Fibroblast of the aortic adventitia (primary cell): ENCODE data around the gene MICU1. TPM values are rescaled to one million over a fixed set of nuclear protein-coding genes. Genes with fewer than 3 reads are reported as not detected.
"Not testable (repeated sequence)": the region's sequence is repeated elsewhere in the genome, so short reads cannot be mapped to it uniquely, and the experiment has no call there.

ENCODE experiments used
- DNase-seq: peaks from one replicate; pipeline ENCODE4 v3.0.0-alpha.2; 2010; ENCODE audit warnings: low read depth
- H3K4me3 ChIP-seq: 2 replicates; pipeline ENCODE4 v1.5.1; 2011; ENCODE audit warnings: low read depth, mild to moderate bottlenecking, control low read depth, low read length, moderate library complexity
- total RNA-seq: library from RNA; depleted of rRNA; stranded (reverse); fragments of >200 nt; gene quantifications from 2 replicates; pipeline ENCODE4 v1.2.3, GENCODE V29; 2012; ENCODE audit warnings: low replicate concordance
- TF ChIP-seq, protein P1 (sequence below): IDR thresholded peaks from 2 replicates; pipeline ENCODE4 v1.5.1; 2011; ENCODE audit warnings: mild to moderate bottlenecking, low read length, control low read depth, inconsistent platforms; ENCODE audit not compliant: insufficient read depth

MICU1 gene
- total RNA-seq, 1 donor, result 58.3 TPM

DNA sequence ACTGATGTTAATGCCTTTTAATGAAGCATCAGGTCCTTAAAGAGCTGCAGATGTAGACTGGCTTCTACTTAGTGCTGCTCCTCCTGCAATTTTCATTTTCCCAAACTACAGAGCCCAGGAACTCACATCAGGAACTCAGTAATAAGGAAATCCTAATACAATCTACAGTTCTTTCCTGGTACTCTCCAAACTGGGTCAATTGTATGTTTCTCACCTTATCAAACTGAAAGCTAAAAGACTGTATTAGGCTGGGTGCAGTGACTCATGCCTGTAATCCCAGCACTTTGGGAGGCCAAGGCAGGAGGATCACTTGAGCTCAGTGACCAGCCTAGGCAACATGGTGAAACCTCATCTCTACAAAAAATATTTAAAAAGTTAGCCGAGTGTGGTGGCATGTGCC, 216.7 kb downstream of the MICU1 start:
- no peak for DNase-seq
- TF ChIP-seq, protein P1, sequence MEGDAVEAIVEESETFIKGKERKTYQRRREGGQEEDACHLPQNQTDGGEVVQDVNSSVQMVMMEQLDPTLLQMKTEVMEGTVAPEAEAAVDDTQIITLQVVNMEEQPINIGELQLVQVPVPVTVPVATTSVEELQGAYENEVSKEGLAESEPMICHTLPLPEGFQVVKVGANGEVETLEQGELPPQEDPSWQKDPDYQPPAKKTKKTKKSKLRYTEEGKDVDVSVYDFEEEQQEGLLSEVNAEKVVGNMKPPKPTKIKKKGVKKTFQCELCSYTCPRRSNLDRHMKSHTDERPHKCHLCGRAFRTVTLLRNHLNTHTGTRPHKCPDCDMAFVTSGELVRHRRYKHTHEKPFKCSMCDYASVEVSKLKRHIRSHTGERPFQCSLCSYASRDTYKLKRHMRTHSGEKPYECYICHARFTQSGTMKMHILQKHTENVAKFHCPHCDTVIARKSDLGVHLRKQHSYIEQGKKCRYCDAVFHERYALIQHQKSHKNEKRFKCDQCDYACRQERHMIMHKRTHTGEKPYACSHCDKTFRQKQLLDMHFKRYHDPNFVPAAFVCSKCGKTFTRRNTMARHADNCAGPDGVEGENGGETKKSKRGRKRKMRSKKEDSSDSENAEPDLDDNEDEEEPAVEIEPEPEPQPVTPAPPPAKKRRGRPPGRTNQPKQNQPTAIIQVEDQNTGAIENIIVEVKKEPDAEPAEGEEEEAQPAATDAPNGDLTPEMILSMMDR, result no peak
- no peak overlapping the region for H3K4me3 ChIP-seq

DNA sequence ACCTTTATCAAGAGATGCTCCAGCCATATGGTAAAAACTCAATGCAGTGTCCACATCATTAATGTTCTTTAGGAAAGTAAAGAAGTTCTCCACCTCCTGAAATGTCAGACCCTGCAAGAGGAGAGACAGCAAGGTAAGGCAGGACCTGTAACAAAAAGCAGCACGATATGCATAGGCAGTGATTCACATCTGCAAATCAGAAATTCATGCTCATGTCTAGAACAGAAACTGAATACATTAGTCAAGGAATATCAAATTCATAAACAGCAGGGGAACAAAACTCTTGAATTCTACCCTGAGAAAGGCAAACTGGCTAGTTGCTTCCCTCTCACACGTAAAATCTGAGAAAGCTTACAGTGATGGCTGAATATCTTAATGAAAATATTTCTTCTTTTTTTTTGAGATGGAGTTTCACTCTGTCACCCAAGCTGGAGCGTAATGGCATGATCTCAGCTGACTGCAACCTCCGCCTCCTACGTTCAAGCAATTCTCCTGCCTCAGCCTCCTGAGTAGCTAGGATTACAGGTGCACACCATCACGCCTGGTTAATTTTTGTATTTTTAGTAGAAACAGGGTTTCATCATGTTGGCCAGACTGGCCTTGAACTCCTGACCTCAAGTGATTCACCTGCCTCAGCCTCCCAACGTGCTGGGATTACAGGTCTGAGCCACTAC, 217.8 kb downstream of the MICU1 start:
- TF ChIP-seq, protein P1, result no peak
- no peak overlapping the region for H3K4me3 ChIP-seq
- DNase-seq, result no peak

DNA sequence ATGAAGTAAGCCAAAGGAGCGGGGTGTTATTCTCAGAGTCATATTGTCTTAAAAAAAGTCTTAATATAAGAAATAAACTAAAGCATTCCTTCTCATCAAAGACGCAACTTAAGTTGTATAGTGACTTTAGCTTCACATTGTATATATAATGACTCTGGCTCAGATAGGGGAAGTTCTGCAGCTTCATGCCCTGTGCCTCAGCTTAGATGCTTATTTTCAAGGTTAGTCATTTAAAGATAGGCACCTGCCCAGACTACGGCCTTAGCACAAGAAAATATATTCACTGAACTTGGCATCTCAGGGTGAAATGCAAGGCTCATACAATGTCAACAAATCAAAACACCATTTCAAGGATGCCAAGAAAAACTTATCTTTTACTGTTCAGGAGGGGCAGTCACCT, 218.4 kb downstream of the MICU1 start:
- no peak for DNase-seq
- TF ChIP-seq, protein P1, result no peak
- no peak overlapping the region for H3K4me3 ChIP-seq

DNA sequence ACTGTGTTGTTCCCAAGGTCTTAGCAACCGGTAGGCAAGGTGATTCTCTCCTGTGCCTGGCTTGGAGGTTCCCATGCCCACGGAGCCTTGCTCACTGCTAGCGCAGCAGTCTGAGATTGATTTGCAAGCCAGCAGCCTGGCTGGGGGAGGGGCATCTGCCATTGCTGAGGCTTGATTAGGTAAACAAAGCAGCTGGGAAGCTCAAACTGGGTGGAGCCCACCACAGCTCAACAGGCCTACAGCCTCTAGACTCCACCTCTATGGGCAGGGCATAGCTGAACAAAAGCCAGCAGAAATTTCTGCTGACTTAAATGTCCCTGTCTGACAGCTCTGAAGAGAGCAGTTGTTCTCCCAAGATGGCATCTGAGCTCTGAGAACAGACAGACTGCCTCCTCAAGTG, 230.3 kb downstream of the MICU1 start:
- H3K4me3 ChIP-seq, DNase-seq: not testable (repeated sequence)

DNA sequence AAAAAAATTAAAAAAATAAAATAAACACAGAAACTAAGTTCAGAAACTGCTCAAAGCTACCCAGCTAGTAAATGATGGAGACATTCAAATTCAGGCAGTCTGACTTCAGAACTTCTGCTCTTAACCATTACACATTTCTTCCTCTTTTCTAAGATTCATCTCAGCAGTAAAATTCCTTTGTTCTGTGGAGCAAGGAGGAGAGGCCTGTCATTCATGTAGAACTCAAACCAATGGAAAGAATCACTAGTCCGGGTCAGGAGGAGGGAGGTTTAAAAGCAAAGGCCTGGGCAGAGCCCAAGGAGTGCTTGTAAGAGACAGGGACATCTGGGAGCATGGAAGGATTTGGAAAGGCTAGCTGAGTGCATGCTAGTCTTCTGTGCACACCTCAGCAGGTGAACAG, 233.3 kb downstream of the MICU1 start:
- no peak for DNase-seq
- TF ChIP-seq, protein P1, result no peak
- no peak overlapping the region for H3K4me3 ChIP-seq

- TF ChIP-seq, protein P1, result no peak
- DNase-seq, result no peak
- H3K4me3 ChIP-seq, result no peak overlapping the region
Measured at GRCh38 chr10:72390764-72391163, 235.1 kb downstream of the MICU1 start.

DNA sequence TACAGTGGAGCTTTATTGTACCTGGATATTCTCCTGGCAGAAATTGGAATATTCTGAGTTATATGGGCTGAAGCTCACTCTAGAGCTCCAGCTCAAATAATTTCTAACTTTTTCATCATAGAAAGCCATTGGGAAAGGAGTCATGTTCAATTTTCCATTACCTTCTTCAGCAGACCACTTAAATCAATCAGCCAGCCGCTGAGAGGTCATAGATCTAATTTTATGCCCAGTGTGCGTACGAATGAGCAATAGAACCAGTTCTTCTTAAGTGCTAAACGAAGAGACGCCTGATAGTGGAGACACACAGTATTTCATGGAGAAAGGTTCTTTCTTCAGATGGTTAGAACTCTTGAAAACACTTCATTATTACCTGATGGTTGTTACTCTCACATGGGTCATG, 236.2 kb downstream of the MICU1 start:
- no peak overlapping the region for H3K4me3 ChIP-seq
- DNase-seq, result no peak
- TF ChIP-seq, protein P1, result no peak
